Breast epithelium (tissue), 4 donors: Measurements from ENCODE around the gene ABL2. TPM values are rescaled to one million over a fixed set of nuclear protein-coding genes. Genes with fewer than 3 reads are reported as not detected.

Experiments
- DNase-seq, 2 donors: peaks; one replicate each; pipeline ENCODE4 v3.0.0-alpha.2; 2019; ENCODE audit warnings: low spot score in 2 of 2
- H3K27ac ChIP-seq, 2 donors: fragments of 200-600 bp; sonication (generic) in 1 of 2; one replicate each; pipeline ENCODE4 v1.5.1; 2016 to 2019; ENCODE audit warnings: mild to moderate bottlenecking in 1 of 2
- H3K27me3 ChIP-seq, 2 donors: fragments of 200-600 bp; sonication (generic) in 1 of 2; one replicate each; pipeline versions ENCODE4 v1.5.1 to v1.6.0; 2017 to 2019; ENCODE audit warnings: control low read depth in 1 of 2, mild to moderate bottlenecking in 1 of 2
- H3K36me3 ChIP-seq: fragments of 200-600 bp; one replicate; pipeline ENCODE4 v1.5.1; 2019
- H3K4me1 ChIP-seq, 2 donors: fragments of 200-600 bp; sonication (generic); one replicate each; pipeline ENCODE4 v1.5.1; 2016 to 2019; ENCODE audit warnings: control low read depth in 1 of 2
- H3K4me3 ChIP-seq, 3 donors: fragments of 200-600 bp; sonication (generic); 1 replicate in 2 of 3; 2 replicates in 1 of 3; pipeline ENCODE4 v1.5.1; 2016 to 2019; ENCODE audit warnings: mild to moderate bottlenecking in 3 of 3, moderate library complexity in 2 of 3
- H3K9me3 ChIP-seq, 2 donors: fragments of 200-600 bp; sonication (generic) in 1 of 2; one replicate each; pipeline ENCODE4 v1.5.1; 2016 to 2019; ENCODE audit warnings: control low read depth in 1 of 2
- POLR2A ChIP-seq: fragments of 450-650 bp; IDR thresholded peaks from one replicate; pipeline ENCODE4 v1.6.1; 2016; ENCODE audit warnings: antibody characterized with exemption, mild to moderate bottlenecking, moderate library complexity
- POLR2AphosphoS5 ChIP-seq, 3 donors: sonication (generic); formaldehyde crosslinking; IDR thresholded peaks; one replicate each; pipeline ENCODE4 v1.6.1; 2017; ENCODE audit warnings: antibody characterized with exemption in 3 of 3
- intact Hi-C: fragments of 100-400 bp; cut with DNase I; formaldehyde crosslinking; loops from one replicate; pipeline ENCODE4 v1.15.1; 2023; ENCODE audit warnings: low total_unique reads
- total RNA-seq, 3 donors: library from RNA; depleted of rRNA; stranded (reverse); fragments of >200 nt; gene quantifications; one replicate each; pipeline ENCODE4 v1.1.0, GENCODE V29; 2016
- TF ChIP-seq, protein P1 (sequence below), 3 donors: fragments of 450-650 bp; IDR thresholded peaks; one replicate each; pipeline ENCODE4 v1.5.1; 2016 to 2017; ENCODE audit warnings: antibody characterized with exemption in 3 of 3, mild to moderate bottlenecking in 3 of 3, moderate library complexity in 3 of 3

ABL2 gene
- total RNA-seq, 3 donors from 2014 or later = 23.9 to 27.4 (median 24.3) TPM

DNA sequence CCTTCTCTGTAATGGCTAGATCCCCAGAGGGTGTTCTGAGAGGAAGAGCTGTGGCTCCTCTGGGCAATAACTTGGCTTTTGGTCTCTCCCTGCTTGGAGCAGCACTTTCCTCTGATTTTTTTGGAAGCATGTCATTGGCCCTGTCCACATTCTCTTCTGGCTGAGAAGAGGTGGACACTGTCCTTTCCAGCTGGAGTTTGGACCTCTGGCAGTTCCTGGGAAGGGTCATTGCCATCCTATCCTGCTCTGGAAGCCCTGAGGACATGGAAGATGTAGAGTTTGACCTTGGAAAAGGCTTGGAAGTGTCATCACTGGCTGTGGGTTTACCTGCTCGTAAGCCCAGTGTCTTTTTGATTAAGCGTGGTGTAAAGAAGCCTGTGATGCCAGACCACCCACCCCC lies 120.8 kb downstream of the ABL2 start:
- Histone ChIP-seq H3K27me3 (no peaks in the 10 kb centered on the region), H3K27ac (no peak overlapping the region), H3K36me3 (no peaks in the 10 kb centered on the region), H3K9me3 (no peaks in the 10 kb centered on the region), H3K4me3 (no peak overlapping the region), H3K4me1 (no peaks in the 10 kb centered on the region)
- no peak for DNase-seq
- intact Hi-C loops = no loop called here
- TF ChIP-seq, protein P1, sequence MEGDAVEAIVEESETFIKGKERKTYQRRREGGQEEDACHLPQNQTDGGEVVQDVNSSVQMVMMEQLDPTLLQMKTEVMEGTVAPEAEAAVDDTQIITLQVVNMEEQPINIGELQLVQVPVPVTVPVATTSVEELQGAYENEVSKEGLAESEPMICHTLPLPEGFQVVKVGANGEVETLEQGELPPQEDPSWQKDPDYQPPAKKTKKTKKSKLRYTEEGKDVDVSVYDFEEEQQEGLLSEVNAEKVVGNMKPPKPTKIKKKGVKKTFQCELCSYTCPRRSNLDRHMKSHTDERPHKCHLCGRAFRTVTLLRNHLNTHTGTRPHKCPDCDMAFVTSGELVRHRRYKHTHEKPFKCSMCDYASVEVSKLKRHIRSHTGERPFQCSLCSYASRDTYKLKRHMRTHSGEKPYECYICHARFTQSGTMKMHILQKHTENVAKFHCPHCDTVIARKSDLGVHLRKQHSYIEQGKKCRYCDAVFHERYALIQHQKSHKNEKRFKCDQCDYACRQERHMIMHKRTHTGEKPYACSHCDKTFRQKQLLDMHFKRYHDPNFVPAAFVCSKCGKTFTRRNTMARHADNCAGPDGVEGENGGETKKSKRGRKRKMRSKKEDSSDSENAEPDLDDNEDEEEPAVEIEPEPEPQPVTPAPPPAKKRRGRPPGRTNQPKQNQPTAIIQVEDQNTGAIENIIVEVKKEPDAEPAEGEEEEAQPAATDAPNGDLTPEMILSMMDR (IDR thresholded peaks at IDR 0.05) = no peak
- TF ChIP-seq POLR2A (no peak), POLR2AphosphoS5 (IDR thresholded peaks at IDR 0.05) (no peak)

DNA sequence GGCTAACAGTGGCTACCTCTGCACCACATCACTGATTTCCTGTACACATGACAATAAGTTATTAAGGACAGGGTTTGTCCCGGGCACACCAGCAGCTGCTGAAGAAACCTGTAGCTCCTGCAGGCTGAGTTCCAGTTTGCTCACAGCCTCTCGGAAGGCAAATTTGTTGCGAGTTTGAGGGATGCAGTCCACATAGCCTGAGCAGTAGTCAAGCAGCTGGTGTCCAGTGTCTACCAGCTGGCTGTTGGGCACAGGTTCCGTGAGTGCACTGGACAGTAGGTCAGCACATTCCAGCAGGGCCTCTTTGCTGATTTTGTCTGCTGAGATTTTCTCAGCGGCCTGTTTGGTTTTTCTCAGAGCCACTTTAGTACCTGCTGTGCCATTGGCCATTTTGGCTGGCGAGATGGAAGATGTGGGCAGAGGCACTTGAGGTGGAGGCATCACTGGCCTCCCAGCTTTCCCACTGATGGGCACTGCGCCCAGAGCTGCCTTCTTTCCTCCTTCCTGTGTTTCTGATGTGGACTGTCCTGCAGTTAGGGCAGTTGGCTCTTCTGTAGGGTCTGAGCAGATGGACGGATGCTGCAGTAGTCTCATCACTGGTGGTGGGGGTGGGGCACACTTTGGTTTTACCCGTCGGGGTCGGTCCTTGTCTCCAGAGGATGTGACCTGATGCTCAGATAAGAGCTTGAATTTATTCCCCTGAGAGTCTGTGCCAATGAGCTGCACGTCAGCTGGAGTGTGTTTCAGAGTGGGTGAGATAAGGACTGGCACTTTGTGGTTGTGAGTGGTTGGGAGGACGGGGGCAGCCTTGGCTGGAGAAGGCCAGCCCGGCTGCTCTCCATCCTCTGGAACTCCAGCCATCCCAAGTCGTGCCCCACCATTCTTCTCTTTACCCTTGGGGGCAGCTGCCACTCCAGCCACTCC lies 121.5 kb downstream of the ABL2 start:
- TF ChIP-seq POLR2AphosphoS5 (IDR thresholded peaks at IDR 0.05) (no peak), POLR2A (no peak)
- TF ChIP-seq, protein P1 (IDR thresholded peaks at IDR 0.05) = no peak
- Histone ChIP-seq H3K36me3 (no peaks in the 10 kb centered on the region), H3K4me1 (no peaks in the 10 kb centered on the region), H3K27me3 (no peaks in the 10 kb centered on the region), H3K27ac (no peak overlapping the region), H3K9me3 (no peaks in the 10 kb centered on the region), H3K4me3 (no peak overlapping the region)
- DNase-seq = no peak
- intact Hi-C loops = no loop called here

- H3K36me3 ChIP-seq = no peaks in the 10 kb centered on the region
- no peak overlapping the region for H3K27ac ChIP-seq
- TF ChIP-seq, protein P1 (IDR thresholded peaks at IDR 0.05) = peak in 2 of 3 donors; percentile 26 to 48
- TF ChIP-seq POLR2AphosphoS5 (IDR thresholded peaks at IDR 0.05) (no peak), POLR2A (no peak)
- H3K4me1 ChIP-seq = no peaks in the 10 kb centered on the region
- no peak overlapping the region for H3K4me3 ChIP-seq
- H3K27me3 ChIP-seq = no peaks in the 10 kb centered on the region
- H3K9me3 ChIP-seq = no peaks in the 10 kb centered on the region
- intact Hi-C loops = no loop called here
- DNase-seq = no peak
Observed at GRCh38 chr1:179105393-179105792, 124.1 kb downstream of the ABL2 start.

DNA sequence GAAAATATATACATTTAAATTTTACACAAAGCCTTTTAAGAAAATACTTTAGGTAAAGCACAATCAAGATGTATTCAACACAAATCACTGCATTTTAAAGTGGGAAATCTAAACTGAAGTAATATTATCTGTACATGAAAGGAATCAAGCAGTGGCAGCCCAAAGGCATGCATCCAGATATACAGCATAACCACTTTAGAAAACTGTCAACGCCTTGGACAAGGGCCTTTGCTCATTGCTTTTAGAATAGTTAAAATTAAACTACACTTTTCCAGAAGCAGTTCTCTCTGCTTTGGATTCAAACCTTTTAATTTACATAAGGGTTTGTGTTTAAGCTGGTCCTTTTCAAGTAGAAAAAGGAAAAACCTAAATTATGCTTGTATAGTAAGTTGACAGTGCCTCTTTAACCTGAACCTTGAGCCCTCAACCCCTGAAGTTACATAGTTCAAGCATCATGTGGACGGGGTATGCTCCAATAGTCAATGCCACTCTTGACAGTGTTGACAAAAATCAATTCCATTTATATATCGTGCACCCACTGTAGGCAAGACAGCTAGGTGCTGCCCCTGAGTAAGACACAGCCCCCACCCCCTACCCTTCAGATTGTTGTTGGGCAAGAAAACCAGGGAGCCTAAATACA lies 124.7 kb downstream of the ABL2 start:
- Histone ChIP-seq H3K9me3 (no peaks in the 10 kb centered on the region), H3K27me3 (no peaks in the 10 kb centered on the region), H3K4me1 (no peaks in the 10 kb centered on the region), H3K36me3 (no peaks in the 10 kb centered on the region), H3K4me3 (no peak overlapping the region), H3K27ac (no peak overlapping the region)
- intact Hi-C loops = no loop called here
- TF ChIP-seq, protein P1 (IDR thresholded peaks at IDR 0.05) = no peak
- TF ChIP-seq POLR2AphosphoS5 (IDR thresholded peaks at IDR 0.05) = no peak
- TF ChIP-seq POLR2A = no peak
- DNase-seq = no peak

DNA sequence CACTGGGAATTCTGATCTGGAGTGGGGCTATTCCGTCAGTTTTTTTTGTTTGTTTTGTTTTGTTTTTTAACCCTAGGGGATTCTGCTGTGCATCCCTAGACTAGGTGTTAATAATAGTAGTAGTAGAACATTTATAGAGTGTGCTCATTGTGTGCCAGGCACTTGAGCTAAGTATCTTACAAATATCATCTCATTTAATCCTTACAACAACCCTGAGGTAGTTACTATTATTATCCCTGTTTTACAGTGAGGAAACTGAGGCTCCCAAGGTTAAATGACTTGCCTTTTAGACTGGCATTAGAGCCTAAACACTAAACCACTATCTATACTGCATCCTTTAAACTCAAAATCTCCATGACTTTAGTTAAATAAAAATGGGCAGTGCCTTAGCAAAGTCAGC lies 125.5 kb downstream of the ABL2 start:
- intact Hi-C loops = no loop called here
- no peaks in the 10 kb centered on the region for H3K9me3 ChIP-seq
- H3K36me3 ChIP-seq = no peaks in the 10 kb centered on the region
- TF ChIP-seq POLR2A (no peak), POLR2AphosphoS5 (IDR thresholded peaks at IDR 0.05) (no peak)
- TF ChIP-seq, protein P1 (IDR thresholded peaks at IDR 0.05) = no peak
- no peak overlapping the region for H3K4me3 ChIP-seq
- no peaks in the 10 kb centered on the region for H3K27me3 ChIP-seq
- no peaks in the 10 kb centered on the region for H3K4me1 ChIP-seq
- H3K27ac ChIP-seq = no peak overlapping the region
- DNase-seq = no peak
